Esophagus squamous epithelium (tissue), 5 donors: Measurements from ENCODE around the gene ALDH16A1. TPM values are rescaled to one million over a fixed set of nuclear protein-coding genes. Genes with fewer than 3 reads are reported as not detected.

Experiments used
- DNase-seq: peaks from one replicate; lab custom pipeline; 2025; lab: John Stamatoyannopoulos, UW
- H3K27ac ChIP-seq, 4 donors: fragments of 200-600 bp; sonication (generic); one replicate each; pipeline ENCODE4 v1.5.1; 2016 to 2019; ENCODE audit warnings: mild to moderate bottlenecking in 1 of 4
- H3K27me3 ChIP-seq, 4 donors: fragments of 200-600 bp; sonication (generic); 1 replicate in 3 of 4; 2 replicates in 1 of 4; pipeline versions ENCODE4 v1.5.1 to v1.6.0; 2017 to 2021; ENCODE audit warnings: antibody characterized with exemption in 1 of 4
- H3K36me3 ChIP-seq, 3 donors: fragments of 200-600 bp; sonication (generic); one replicate each; pipeline ENCODE4 v1.5.1; 2016 to 2019
- H3K4me1 ChIP-seq, 3 donors: fragments of 200-600 bp; sonication (generic); one replicate each; pipeline ENCODE4 v1.5.1; 2017 to 2019
- H3K4me3 ChIP-seq, 4 donors: fragments of 200-600 bp; sonication (generic); 1 replicate in 3 of 4; 2 replicates in 1 of 4; pipeline ENCODE4 v1.5.1; 2016 to 2019; ENCODE audit warnings: mild to moderate bottlenecking in 2 of 4, moderate library complexity in 1 of 4
- H3K9me3 ChIP-seq, 3 donors: fragments of 200-600 bp; sonication (generic); one replicate each; pipeline ENCODE4 v1.5.1; 2016 to 2019
- CTCF ChIP-seq, 6 experiments: fragments of 450-650 bp in 4 of 6; fragments of 200-600 bp in 2 of 6; sonication (generic) in 2 of 6; IDR thresholded peaks; one replicate each; pipeline ENCODE4 v1.5.1; 2016 to 2019; ENCODE audit warnings: antibody characterized with exemption in 6 of 6, mild to moderate bottlenecking in 4 of 6, moderate library complexity in 4 of 6
- POLR2A ChIP-seq, 4 donors: fragments of 450-650 bp; IDR thresholded peaks; one replicate each; pipeline ENCODE4 v1.6.1; 2017; ENCODE audit warnings: antibody characterized with exemption in 4 of 4, mild to moderate bottlenecking in 4 of 4, moderate library complexity in 3 of 4
- WGBS, 2 donors: methylation state at CpG; one replicate each; pipeline ENCODE4 v1.1.5; 2018; 5-methylcytosine and 5-hydroxymethylcytosine counted together
- intact Hi-C: fragments of 100-400 bp; cut with DNase I; formaldehyde crosslinking; loops from one replicate; pipeline ENCODE4 v1.15.0; 2022
- total RNA-seq, 4 donors: library from RNA; depleted of rRNA; stranded (reverse); fragments of >200 nt; gene quantifications; one replicate each; pipeline ENCODE4 v1.1.0, GENCODE V29; 2016
- donor health status: DM: yes; HTN: yes; CAD: no.

ALDH16A1 gene
- total RNA-seq, 4 donors from 2014 or later = 35.9 to 56.5 (median 39.0) TPM

GRCh38 chr19:49439836-49440235 lies 13.2 kb upstream of the ALDH16A1 start:
- Histone ChIP-seq H3K27ac (no peak overlapping the region), H3K4me3 (no peak overlapping the region), H3K27me3 (peaks cover 13 to 82% (median 23%) of the 10 kb centered on the region in 4 donors), H3K4me1 (peaks cover 7 to 39% (median 18%) of the 10 kb centered on the region in 3 donors), H3K9me3 (no peaks in the 10 kb centered on the region), H3K36me3 (no peaks in the 10 kb centered on the region)
- TF ChIP-seq CTCF (IDR thresholded peaks at IDR 0.05) = no peak
- TF ChIP-seq POLR2A (IDR thresholded peaks at IDR 0.05) = no peak
- 39 to 44% methylated on average over 5 to 6 of the region's 6 CpGs for WGBS, 2 donors
- no peak for DNase-seq
- intact Hi-C loops = no loop called here

GRCh38 chr19:49440439-49441209 lies 12.4 kb upstream of the ALDH16A1 start:
- Histone ChIP-seq H3K4me1 (peaks cover 7 to 39% (median 18%) of the 10 kb centered on the region in 3 donors), H3K4me3 (peak overlapping the region in 3 of 4 donors; percentile 33 to 85 (median 70)), H3K27me3 (peaks cover 13 to 74% (median 22%) of the 10 kb centered on the region in 4 donors), H3K9me3 (no peaks in the 10 kb centered on the region), H3K27ac (peak overlapping the region in 1 of 4 donors; percentile 37), H3K36me3 (no peaks in the 10 kb centered on the region)
- intact Hi-C loops = no loop called here
- WGBS, 2 donors = 20 to 21% methylated on average over 16 to 17 of the region's 19 CpGs
- DNase-seq = no peak
- TF ChIP-seq POLR2A (IDR thresholded peaks at IDR 0.05) (no peak), CTCF (IDR thresholded peaks at IDR 0.05) (no peak)

GRCh38 chr19:49441210-49441959 lies 11.6 kb upstream of the ALDH16A1 start, which contains the start of gene SLC17A7:
Gene SLC17A7, minus strand, starts transcription at chr19:49441527. Its CDS starts 148 bp downstream, at chr19:49441379.
- intact Hi-C loops = no loop called here
- H3K36me3 ChIP-seq = peaks cover 0 to 6% (median 0%) of the 10 kb centered on the region in 3 donors
- WGBS, 2 donors = 8 to 11% methylated on average over 15 to 17 of the region's 56 CpGs
- no peaks in the 10 kb centered on the region for H3K9me3 ChIP-seq
- TF ChIP-seq POLR2A (IDR thresholded peaks at IDR 0.05) = no peak
- TF ChIP-seq CTCF (IDR thresholded peaks at IDR 0.05) = no peak
- peak within 1 kb of the TSS; percentile 85 to 93 (median 91) for H3K27ac ChIP-seq
- peaks cover 7 to 39% (median 18%) of the 10 kb centered on the region in 3 donors for H3K4me1 ChIP-seq
- H3K27me3 ChIP-seq = peaks cover 10 to 67% (median 21%) of the 10 kb centered on the region in 4 donors
- no peak for DNase-seq
- peak within 1 kb of the TSS in 3 of 4 donors; percentile 70 to 88 (median 85) for H3K4me3 ChIP-seq

GRCh38 chr19:49441960-49442350 lies 11.1 kb upstream of the ALDH16A1 start:
- no peak for DNase-seq
- Histone ChIP-seq H3K27me3 (peaks cover 6 to 61% (median 17%) of the 10 kb centered on the region in 4 donors), H3K27ac (peak overlapping the region; percentile 85 to 93 (median 91)), H3K4me3 (peak overlapping the region in 3 of 4 donors; percentile 70 to 88 (median 85)), H3K4me1 (peaks cover 7 to 39% (median 18%) of the 10 kb centered on the region in 3 donors), H3K9me3 (no peaks in the 10 kb centered on the region), H3K36me3 (peaks cover 0 to 12% (median 4%) of the 10 kb centered on the region in 3 donors)
- intact Hi-C loops = loop anchor here (2.0 kb wide), 1 partner anchor 49 kb away; no protein-coding TSS in a partner anchor
- TF ChIP-seq POLR2A (IDR thresholded peaks at IDR 0.05) = no peak
- TF ChIP-seq CTCF (IDR thresholded peaks at IDR 0.05) = no peak
- WGBS, 2 donors = 15 to 22% methylated on average over 14 of the region's 14 CpGs
